SK-N-SH (cell line): Measurements from ENCODE around the gene SIT1. TPM values are rescaled to one million over a fixed set of nuclear protein-coding genes. Genes with fewer than 3 reads are reported as not detected.

Source experiments
- CTCF ChIA-PET: fragments of 300-600, 350-600 bp; formaldehyde crosslinking; extraction: SDS; loops from one replicate; lab custom pipeline; 2021; lab: Yijun Ruan, JAX
- POLR2A ChIA-PET: fragments of 350-600 bp; sonication (Branson Sonifier 250); formaldehyde crosslinking; extraction: SDS; loops from one replicate; lab custom pipeline; 2020; ENCODE audit warnings: antibody characterized with exemption, inconsistent platforms; lab: Yijun Ruan, JAX
- DNase-seq: peaks from one replicate; pipeline ENCODE4 v3.0.0; 2012
- H2AFZ ChIP-seq: fragments of 200-600 bp; sonication (generic); 2 replicates; pipeline ENCODE4 v1.8.1; 2016; ENCODE audit warnings: antibody characterized with exemption, mild to moderate bottlenecking, low read depth
- H3F3A ChIP-seq: fragments of 200-600 bp; sonication (generic); replicated peaks from 2 replicates; pipeline ENCODE3; 2016; ENCODE audit warnings: antibody characterized with exemption, mild to moderate bottlenecking; ENCODE audit not compliant: insufficient read depth
- H3K27ac ChIP-seq, 2 experiments: fragments of 200-500 bp in 1 of 2; fragments of 200-600 bp in 1 of 2; sonication (Bioruptor generic) in 1 of 2; sonication (generic), shearing (Covaris generic) in 1 of 2; 2 replicates each; pipeline versions ENCODE4 v1.5.1 to v1.6.1; 2014 to 2016; ENCODE audit warnings: low read depth in 2 of 2, inconsistent platforms in 1 of 2, low read length in 1 of 2, mild to moderate bottlenecking in 1 of 2, mixed read lengths in 1 of 2
- H3K27me3 ChIP-seq: fragments of 200-600 bp; sonication (generic), shearing (Covaris generic); 2 replicates; pipeline ENCODE4 v1.6.1; 2016; ENCODE audit warnings: mixed run types; ENCODE audit not compliant: insufficient read depth
- H3K36me3 ChIP-seq, 2 experiments: fragments of 200-500 bp in 1 of 2; fragments of 200-600 bp in 1 of 2; sonication (Bioruptor generic) in 1 of 2; sonication (generic) in 1 of 2; replicated peaks in 1 of 2; 2 replicates each; pipeline versions ENCODE3 to v1.5.1; 2014 to 2016; ENCODE audit warnings: low read length in 1 of 2, mild to moderate bottlenecking in 1 of 2; ENCODE audit not compliant: insufficient read depth in 2 of 2, control insufficient read depth in 1 of 2
- H3K4me1 ChIP-seq, 2 experiments: fragments of 200-500 bp in 1 of 2; fragments of 200-600 bp in 1 of 2; sonication (Bioruptor generic) in 1 of 2; sonication (generic), shearing (Covaris generic) in 1 of 2; 2 replicates each; pipeline versions ENCODE4 v1.5.1 to v1.6.1; 2014 to 2016; ENCODE audit warnings: low read depth in 1 of 2, low read length in 1 of 2, mixed run types in 1 of 2; ENCODE audit not compliant: insufficient read depth in 2 of 2, control insufficient read depth in 1 of 2
- H3K4me2 ChIP-seq: fragments of 200-600 bp; sonication (generic), shearing (Covaris generic); 2 replicates; pipeline ENCODE4 v1.6.1; 2017; ENCODE audit warnings: mixed run types
- H3K4me3 ChIP-seq, 2 experiments: fragments of 200-500 bp in 1 of 2; fragments of 200-600 bp in 1 of 2; sonication (Bioruptor generic) in 1 of 2; sonication (generic), shearing (Covaris generic) in 1 of 2; 2 replicates each; pipeline versions ENCODE4 v1.5.1 to v1.8.1; 2014 to 2016; ENCODE audit warnings: low read depth in 2 of 2, inconsistent platforms in 1 of 2, low read length in 1 of 2, mild to moderate bottlenecking in 1 of 2, mixed read lengths in 1 of 2, moderate library complexity in 1 of 2
- H3K79me2 ChIP-seq: fragments of 200-600 bp; sonication (generic); 2 replicates; pipeline ENCODE4 v1.8.1; 2017; ENCODE audit warnings: mild to moderate bottlenecking; ENCODE audit not compliant: insufficient read depth
- H3K9ac ChIP-seq: fragments of 200-600 bp; sonication (generic); 2 replicates; pipeline ENCODE4 v1.6.1; 2017; ENCODE audit warnings: mixed run types
- H3K9me2 ChIP-seq: fragments of 200-600 bp; sonication (generic); 2 replicates; pipeline ENCODE4 v1.6.1; 2017; ENCODE audit warnings: mixed run types
- H3K9me3 ChIP-seq: fragments of 200-600 bp; sonication (generic); 2 replicates; pipeline ENCODE4 v1.6.1; 2017; ENCODE audit warnings: mixed run types, mild to moderate bottlenecking, moderate library complexity
- H4K20me1 ChIP-seq: fragments of 200-600 bp; sonication (generic); 2 replicates; pipeline ENCODE4 v1.6.1; 2017; ENCODE audit warnings: mild to moderate bottlenecking, mixed run types; ENCODE audit not compliant: insufficient read depth
- CHD2 ChIP-seq: fragments of 150-350 bp; IDR thresholded peaks from 2 replicates; pipeline ENCODE4 v1.6.1; 2018; ENCODE audit warnings: low read length; ENCODE audit not compliant: partially characterized antibody
- EP300 ChIP-seq, 2 experiments: IDR thresholded peaks; 2 replicates each; pipeline versions ENCODE4 v1.4.0 to v1.6.1; 2012; ENCODE audit warnings: borderline replicate concordance in 1 of 2, low read depth in 1 of 2, low read length in 1 of 2
- EZH2phosphoT487 ChIP-seq: fragments of 200-600 bp; sonication (generic); IDR thresholded peaks from 2 replicates; pipeline ENCODE4 v1.6.1; 2017; ENCODE audit warnings: low read depth, mixed run types, mild to moderate bottlenecking, antibody characterized with exemption, moderate library complexity, borderline replicate concordance
- FOSL2 ChIP-seq: IDR thresholded peaks from 2 replicates; pipeline ENCODE4 v1.4.0; 2012; ENCODE audit warnings: low read depth, mild to moderate bottlenecking, moderate library complexity, borderline replicate concordance
- FOXM1 ChIP-seq: IDR thresholded peaks from 2 replicates; pipeline ENCODE4 v1.4.0; 2012; ENCODE audit warnings: low read depth, mild to moderate bottlenecking
- GATA2 ChIP-seq: sonication (generic); formaldehyde crosslinking; IDR thresholded peaks from 2 replicates; pipeline ENCODE4 v1.5.0; 2020; ENCODE audit warnings: mild to moderate bottlenecking, missing genetic modification reagents
- MEF2A ChIP-seq: IDR thresholded peaks from 2 replicates; pipeline ENCODE4 v1.4.0; 2012; ENCODE audit warnings: low read depth, borderline replicate concordance
- MXI1 ChIP-seq: IDR thresholded peaks from 2 replicates; pipeline ENCODE4 v1.6.1; 2012; ENCODE audit warnings: mild to moderate bottlenecking, low read depth, low read length, improper control_type of control experiment
- NFIC ChIP-seq: IDR thresholded peaks from 2 replicates; pipeline ENCODE4 v1.4.0; 2012; ENCODE audit warnings: borderline replicate concordance
- RAD21 ChIP-seq: IDR thresholded peaks from 2 replicates; pipeline ENCODE4 v1.6.1; 2012; ENCODE audit warnings: mild to moderate bottlenecking, low read length
- REST ChIP-seq: IDR thresholded peaks from 2 replicates; pipeline ENCODE4 v1.6.1; 2012; ENCODE audit warnings: mild to moderate bottlenecking, low read depth, low read length, moderate library complexity
- SMC3 ChIP-seq: IDR thresholded peaks from 2 replicates; pipeline ENCODE4 v1.6.1; 2012; ENCODE audit warnings: low read depth, low read length, improper control_type of control experiment
- TEAD4 ChIP-seq: IDR thresholded peaks from 2 replicates; pipeline ENCODE4 v1.4.0; 2012; ENCODE audit warnings: mild to moderate bottlenecking, borderline replicate concordance; ENCODE audit not compliant: insufficient read depth
- YY1 ChIP-seq: IDR thresholded peaks from 2 replicates; pipeline ENCODE4 v1.4.0; 2012; ENCODE audit warnings: low read depth, mild to moderate bottlenecking
- WGBS: methylation state at CpG from one replicate; pipeline ENCODE4 v1.1.6; 2017; ENCODE audit warnings: low lambda C conversion rate; 5-methylcytosine and 5-hydroxymethylcytosine counted together
- polyA plus RNA-seq, 3 experiments: library from polyadenylated mRNA; depleted of rRNA; stranded (reverse); fragments of >200 nt; gene quantifications; 2 replicates each; pipeline ENCODE4 v1.2.3, GENCODE V29; 2012
- TF ChIP-seq, protein P1 (sequence below): fragments of 200-600 bp; sonication (generic); IDR thresholded peaks from 2 replicates; pipeline ENCODE4 v1.6.1; 2017; ENCODE audit warnings: antibody characterized with exemption, mild to moderate bottlenecking, moderate library complexity

Gene SIT1
- polyA plus RNA-seq, 1 of the 3 experiments (the other 2 are of a cell fraction), result not detected

- Histone ChIP-seq H3K4me3 (no peak overlapping the region), H3K4me1 (peaks cover 0 to 25% of the 10 kb centered on the region in 2 experiments; a peak in 1 of 4 replicates), H3K9me3 (no peaks in the 10 kb centered on the region), H3K9ac (no peak overlapping the region), H3K36me3 (peaks cover 0 to 11% of the 10 kb centered on the region in 2 experiments), H4K20me1 (no peaks in the 10 kb centered on the region), H2AFZ (no peak overlapping the region), H3K9me2 (no peaks in the 10 kb centered on the region), H3K79me2 (peaks cover 36% of the 10 kb centered on the region), H3K4me2 (no peak overlapping the region), H3F3A (peaks cover 36% of the 10 kb centered on the region), H3K27me3 (no peaks in the 10 kb centered on the region), H3K27ac (peak overlapping the region in 1 of 2 experiments; percentile 22; a peak in 2 of 4 replicates)
- WGBS, result 79% methylated on average over 9 of the region's 9 CpGs
- DNase-seq, result no peak
- ChIA-PET CTCF (interaction anchor here (0.7 to 4.2 kb wide), 9 partner anchors 12 to 361 kb away, joined by 3 to 19 read pairs (median 4); partner anchors contain the start of genes CA9, CREB3 and TLN1), POLR2A (interaction anchor here (1.1 kb wide), 1 partner anchor 71 kb away, joined by 3 read pairs; the partner anchor contains the start of genes CREB3 and TLN1)
- TF ChIP-seq FOXM1, result no peak
- no peak for TF ChIP-seq MEF2A
- TF ChIP-seq, protein P1, sequence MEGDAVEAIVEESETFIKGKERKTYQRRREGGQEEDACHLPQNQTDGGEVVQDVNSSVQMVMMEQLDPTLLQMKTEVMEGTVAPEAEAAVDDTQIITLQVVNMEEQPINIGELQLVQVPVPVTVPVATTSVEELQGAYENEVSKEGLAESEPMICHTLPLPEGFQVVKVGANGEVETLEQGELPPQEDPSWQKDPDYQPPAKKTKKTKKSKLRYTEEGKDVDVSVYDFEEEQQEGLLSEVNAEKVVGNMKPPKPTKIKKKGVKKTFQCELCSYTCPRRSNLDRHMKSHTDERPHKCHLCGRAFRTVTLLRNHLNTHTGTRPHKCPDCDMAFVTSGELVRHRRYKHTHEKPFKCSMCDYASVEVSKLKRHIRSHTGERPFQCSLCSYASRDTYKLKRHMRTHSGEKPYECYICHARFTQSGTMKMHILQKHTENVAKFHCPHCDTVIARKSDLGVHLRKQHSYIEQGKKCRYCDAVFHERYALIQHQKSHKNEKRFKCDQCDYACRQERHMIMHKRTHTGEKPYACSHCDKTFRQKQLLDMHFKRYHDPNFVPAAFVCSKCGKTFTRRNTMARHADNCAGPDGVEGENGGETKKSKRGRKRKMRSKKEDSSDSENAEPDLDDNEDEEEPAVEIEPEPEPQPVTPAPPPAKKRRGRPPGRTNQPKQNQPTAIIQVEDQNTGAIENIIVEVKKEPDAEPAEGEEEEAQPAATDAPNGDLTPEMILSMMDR, result peak; percentile 53
- TF ChIP-seq NFIC, result no peak
- TF ChIP-seq SMC3, result peak; percentile 33
- no peak for TF ChIP-seq GATA2 (CRISPR knock-in tag)
- peak; percentile 53 for TF ChIP-seq RAD21
- TF ChIP-seq REST, result no peak
- no peak for TF ChIP-seq TEAD4
These were observed 10.3 kb upstream of the SIT1 start for GRCh38 chr9:35660966-35661415.

DNA sequence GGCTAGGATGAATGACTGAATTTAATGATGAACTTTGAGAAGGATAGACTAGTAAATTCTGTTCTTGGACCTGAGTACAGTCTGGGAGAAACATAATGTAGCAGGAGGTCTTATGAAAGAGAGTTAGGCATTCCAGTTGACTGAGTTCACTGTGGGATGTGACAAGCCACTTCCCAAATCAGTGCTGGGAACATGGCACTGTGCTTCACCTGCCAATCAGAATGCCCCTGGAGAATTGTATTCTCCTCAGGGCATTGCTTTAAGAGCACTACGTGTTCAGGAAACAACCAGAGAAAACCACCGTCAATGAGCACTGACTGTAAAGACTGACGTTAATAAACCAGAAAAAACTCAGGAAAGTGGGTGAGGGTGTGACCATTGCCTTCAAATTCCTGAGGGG lies 8.6 kb upstream of the SIT1 start:
- DNase-seq, result no peak
- POLR2A ChIA-PET, result interaction anchor here (1.3 to 3.8 kb wide), 3 partner anchors 12 to 73 kb away, joined by 4 to 20 read pairs (median 11); partner anchors contain the start of genes CREB3 and TLN1
- H3K4me2 ChIP-seq, result peak overlapping the region; percentile 80
- peaks cover 30% of the 10 kb centered on the region for H3F3A ChIP-seq
- peak overlapping the region; percentile 97 to 98; a peak in 2 of 4 replicates for H3K27ac ChIP-seq
- H3K9me3 ChIP-seq, result no peaks in the 10 kb centered on the region
- H3K9ac ChIP-seq, result peak overlapping the region; percentile 88
- H2AFZ ChIP-seq, result no peak overlapping the region
- peaks cover 0 to 11% of the 10 kb centered on the region in 2 experiments for H3K36me3 ChIP-seq
- peaks cover 30% of the 10 kb centered on the region for H3K79me2 ChIP-seq
- peaks cover 0 to 19% of the 10 kb centered on the region in 2 experiments; a peak in 1 of 4 replicates for H3K4me1 ChIP-seq
- TF ChIP-seq EP300 (IDR thresholded peaks at IDR 0.05; ENCODE audit: borderline replicate concordance in 1 of 2, low read depth in 1 of 2, low read length in 1 of 2) (no peak), CHD2 (no peak), FOSL2 (no peak), YY1 (no peak), EZH2phosphoT487 (no peak), MXI1 (no peak)
- TF ChIP-seq, all 33 proteins: peak for 0
- Histone ChIP-seq H3K27me3 (no peaks in the 10 kb centered on the region), H3K4me3 (peak overlapping the region; percentile 70 to 82; a peak in 3 of 4 replicates), H4K20me1 (no peaks in the 10 kb centered on the region), H3K9me2 (no peaks in the 10 kb centered on the region)
- 87% methylated on average over 3 of the region's 3 CpGs for WGBS
- CTCF ChIA-PET, result interaction anchor here (0.7 to 6.0 kb wide), 24 partner anchors 8 to 131 kb away, joined by 3 to 86 read pairs (median 6); partner anchors contain the start of genes CA9, CREB3, TLN1 and TPM2
